ENCODE measurements around the gene RAB20. TPM values are rescaled to one million over a fixed set of nuclear protein-coding genes. Genes with fewer than 3 reads are reported as not detected.

Gene RAB20
- total and polyA plus RNA-seq, 9 of the 15 experiments (the other 6 are each of a cell fraction or from before 2014, with no cell fraction given) = 0.62 to 9.2 (median 5.4) TPM

DNA sequence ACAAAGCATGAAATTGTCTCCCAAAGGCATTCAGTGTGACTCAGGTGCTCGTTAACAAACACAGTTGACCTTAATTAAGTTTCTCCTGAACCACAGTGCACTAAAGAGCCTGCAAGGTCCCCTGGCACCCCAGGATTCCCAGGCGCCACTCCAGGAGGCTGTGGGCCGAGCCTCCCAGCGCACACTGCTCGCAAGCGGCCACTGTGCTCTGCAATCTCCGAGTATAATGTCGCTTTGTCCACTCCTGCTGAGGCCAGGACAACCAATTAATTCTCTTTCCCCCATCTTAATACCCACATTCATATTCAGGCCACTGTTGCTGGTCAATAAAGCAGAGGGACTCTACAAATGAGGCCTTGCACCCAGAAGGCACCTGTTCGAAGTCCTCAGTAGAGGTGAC, 8.8 kb downstream of the RAB20 start:
- ATAC-seq (no peak), FAIRE-seq (no peak), DNase-seq (ENCODE audit: extremely low read depth in 1 of 4, low spot score in 3 of 4) (no peak)
- intact Hi-C loops (cut with micrococcal nuclease) (no loop called here), in situ Hi-C loops (cut with MboI) (no loop called here)
- H3K9me1 ChIP-seq (ENCODE audit: control insufficient read depth, insufficient read depth, low read length) = no peaks in the 10 kb centered on the region
- no peak overlapping the region for H3K4me3 ChIP-seq
- POLR2A ChIA-PET = interaction anchor here (0.5 kb wide), 1 partner anchor 1811 kb away, joined by 3 read pairs; no protein-coding TSS in a partner anchor
- no peak overlapping the region for H3K4me2 ChIP-seq (ENCODE audit: insufficient read depth, low read length)
- H3K4me1 ChIP-seq (replicated peaks in 1 of 2; ENCODE audit: control insufficient read depth in 2 of 2, insufficient read depth in 2 of 2, low read length in 2 of 2) = peaks cover 0 to 23% of the 10 kb centered on the region in 2 experiments; a peak in 2 of 5 replicates
- H3K36me3 ChIP-seq (ENCODE audit: control insufficient read depth, insufficient read depth, low read length) = no peaks in the 10 kb centered on the region
- BruUV-seq (replicated peaks) = no TSS peak
- peaks cover 17% of the 10 kb centered on the region; the same call in 2 of the 3 replicates for H3K79me2 ChIP-seq (ENCODE audit: control insufficient read depth, insufficient read depth, low read length)
- no peak overlapping the region for H2AFZ ChIP-seq (ENCODE audit: low read depth, low read length)
- H3K27ac ChIP-seq (ENCODE audit: extremely low read depth, low read depth, low read length) = no peak overlapping the region
- no peaks in the 10 kb centered on the region for H4K20me1 ChIP-seq (replicated peaks; ENCODE audit: control insufficient read depth, insufficient read depth, low read length)
- CTCF ChIA-PET (ENCODE audit: low intra/inter-chr PET ratio) = no interaction called here
- 88% methylated on average over 4 of the region's 9 CpGs for WGBS (ENCODE audit: insufficient coverage, low coverage, missing lambda C conversion rate)
- H3K9ac ChIP-seq (ENCODE audit: insufficient read depth in 1 of 2, low read depth in 2 of 2, low read length in 2 of 2) = no peak overlapping the region
- no peaks in the 10 kb centered on the region for H3K9me3 ChIP-seq (replicated peaks; ENCODE audit: control insufficient read depth, insufficient read depth, low read depth, low read length)
- H3K27me3 ChIP-seq (ENCODE audit: control insufficient read depth in 2 of 2, insufficient read depth in 2 of 2, low read length in 2 of 2) = no peaks in the 10 kb centered on the region
- TF ChIP-seq PCBP2 (IDR thresholded peaks at IDR 0.05; ENCODE audit: low read depth, low read length, poor library complexity, severe bottlenecking) (no peak), PRPF4 (IDR thresholded peaks at IDR 0.05; ENCODE audit: insufficient read depth, low read depth, low read length, poor library complexity, severe bottlenecking) (no peak), U2AF1 (optimal IDR thresholded peaks at IDR 0.05; ENCODE audit: low read depth, low read length) (no peak), RBM34 (IDR thresholded peaks at IDR 0.05; ENCODE audit: borderline replicate concordance, insufficient read depth, low read length) (no peak), COPS2 (conservative IDR thresholded peaks at IDR 0.05) (no peak), PURB (CRISPR knock-in tag; IDR thresholded peaks at IDR 0.05; ENCODE audit: low read depth) (no peak), THRAP3 (IDR thresholded peaks at IDR 0.05; ENCODE audit: borderline replicate concordance) (no peak), RFX7 (CRISPR knock-in tag; IDR thresholded peaks at IDR 0.05) (no peak), CXXC5 (CRISPR knock-in tag; IDR thresholded peaks at IDR 0.05) (no peak), ZC3H4 (CRISPR knock-in tag; IDR thresholded peaks at IDR 0.05; ENCODE audit: borderline replicate concordance) (no peak), ASH1L (IDR thresholded peaks at IDR 0.05; ENCODE audit: borderline replicate concordance, low read depth, partially characterized antibody) (no peak), CREB1 (IDR thresholded peaks at IDR 0.05) (no peak), CREB1 (CRISPR knock-in tag; IDR thresholded peaks at IDR 0.05) (no peak), NR2C2 (CRISPR knock-in tag; IDR thresholded peaks at IDR 0.05) (no peak), NR2C2 (tag; IDR thresholded peaks at IDR 0.05) (no peak), CEBPB (tag; IDR thresholded peaks at IDR 0.05) (no peak)
